ENCODE data around the gene OR4N5.

DNA sequence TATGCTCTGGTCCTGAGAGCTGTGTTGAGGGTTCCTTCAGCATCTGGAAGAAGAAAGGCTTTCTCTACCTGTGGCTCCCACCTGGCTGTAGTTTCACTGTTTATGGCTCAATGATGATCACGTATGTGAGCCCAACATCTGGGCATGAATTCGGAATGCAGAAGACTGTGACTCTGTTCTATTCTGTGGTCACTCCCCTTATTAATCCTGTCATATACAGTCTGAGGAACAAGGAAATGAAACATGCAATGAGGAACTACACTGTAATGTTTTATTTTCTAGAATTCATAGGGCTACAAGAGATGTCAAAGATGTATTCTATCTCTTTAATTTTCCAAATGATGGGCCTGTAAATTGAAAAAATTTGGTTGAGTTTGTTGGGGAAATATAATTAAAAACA is 41.3 kb downstream of the OR4N5 start:
- TF ChIP-seq CEBPB (IDR thresholded peaks at IDR 0.05; ENCODE audit: low read depth) = no peak
- TF ChIP-seq, protein P1, sequence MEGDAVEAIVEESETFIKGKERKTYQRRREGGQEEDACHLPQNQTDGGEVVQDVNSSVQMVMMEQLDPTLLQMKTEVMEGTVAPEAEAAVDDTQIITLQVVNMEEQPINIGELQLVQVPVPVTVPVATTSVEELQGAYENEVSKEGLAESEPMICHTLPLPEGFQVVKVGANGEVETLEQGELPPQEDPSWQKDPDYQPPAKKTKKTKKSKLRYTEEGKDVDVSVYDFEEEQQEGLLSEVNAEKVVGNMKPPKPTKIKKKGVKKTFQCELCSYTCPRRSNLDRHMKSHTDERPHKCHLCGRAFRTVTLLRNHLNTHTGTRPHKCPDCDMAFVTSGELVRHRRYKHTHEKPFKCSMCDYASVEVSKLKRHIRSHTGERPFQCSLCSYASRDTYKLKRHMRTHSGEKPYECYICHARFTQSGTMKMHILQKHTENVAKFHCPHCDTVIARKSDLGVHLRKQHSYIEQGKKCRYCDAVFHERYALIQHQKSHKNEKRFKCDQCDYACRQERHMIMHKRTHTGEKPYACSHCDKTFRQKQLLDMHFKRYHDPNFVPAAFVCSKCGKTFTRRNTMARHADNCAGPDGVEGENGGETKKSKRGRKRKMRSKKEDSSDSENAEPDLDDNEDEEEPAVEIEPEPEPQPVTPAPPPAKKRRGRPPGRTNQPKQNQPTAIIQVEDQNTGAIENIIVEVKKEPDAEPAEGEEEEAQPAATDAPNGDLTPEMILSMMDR (IDR thresholded peaks at IDR 0.05 in 2 of 3, conservative IDR thresholded peaks at IDR 0.05 in 1 of 3; ENCODE audit: borderline replicate concordance in 1 of 3, insufficient read depth in 1 of 3, low read depth in 2 of 3, low read length in 2 of 3) = no peak
- no peak for TF ChIP-seq SIN3A (IDR thresholded peaks at IDR 0.05; ENCODE audit: low read depth)
- TF ChIP-seq, protein P2, sequence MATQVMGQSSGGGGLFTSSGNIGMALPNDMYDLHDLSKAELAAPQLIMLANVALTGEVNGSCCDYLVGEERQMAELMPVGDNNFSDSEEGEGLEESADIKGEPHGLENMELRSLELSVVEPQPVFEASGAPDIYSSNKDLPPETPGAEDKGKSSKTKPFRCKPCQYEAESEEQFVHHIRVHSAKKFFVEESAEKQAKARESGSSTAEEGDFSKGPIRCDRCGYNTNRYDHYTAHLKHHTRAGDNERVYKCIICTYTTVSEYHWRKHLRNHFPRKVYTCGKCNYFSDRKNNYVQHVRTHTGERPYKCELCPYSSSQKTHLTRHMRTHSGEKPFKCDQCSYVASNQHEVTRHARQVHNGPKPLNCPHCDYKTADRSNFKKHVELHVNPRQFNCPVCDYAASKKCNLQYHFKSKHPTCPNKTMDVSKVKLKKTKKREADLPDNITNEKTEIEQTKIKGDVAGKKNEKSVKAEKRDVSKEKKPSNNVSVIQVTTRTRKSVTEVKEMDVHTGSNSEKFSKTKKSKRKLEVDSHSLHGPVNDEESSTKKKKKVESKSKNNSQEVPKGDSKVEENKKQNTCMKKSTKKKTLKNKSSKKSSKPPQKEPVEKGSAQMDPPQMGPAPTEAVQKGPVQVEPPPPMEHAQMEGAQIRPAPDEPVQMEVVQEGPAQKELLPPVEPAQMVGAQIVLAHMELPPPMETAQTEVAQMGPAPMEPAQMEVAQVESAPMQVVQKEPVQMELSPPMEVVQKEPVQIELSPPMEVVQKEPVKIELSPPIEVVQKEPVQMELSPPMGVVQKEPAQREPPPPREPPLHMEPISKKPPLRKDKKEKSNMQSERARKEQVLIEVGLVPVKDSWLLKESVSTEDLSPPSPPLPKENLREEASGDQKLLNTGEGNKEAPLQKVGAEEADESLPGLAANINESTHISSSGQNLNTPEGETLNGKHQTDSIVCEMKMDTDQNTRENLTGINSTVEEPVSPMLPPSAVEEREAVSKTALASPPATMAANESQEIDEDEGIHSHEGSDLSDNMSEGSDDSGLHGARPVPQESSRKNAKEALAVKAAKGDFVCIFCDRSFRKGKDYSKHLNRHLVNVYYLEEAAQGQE (IDR thresholded peaks at IDR 0.05; ENCODE audit: low read depth) = no peak
- TF ChIP-seq POLR2AphosphoS5 (IDR thresholded peaks at IDR 0.05; ENCODE audit: low read depth, low read length) = no peak
- TF ChIP-seq EZH2phosphoT487 (IDR thresholded peaks at IDR 0.05; ENCODE audit: borderline replicate concordance) = no peak
- no peak for TF ChIP-seq SP1 (IDR thresholded peaks at IDR 0.05; ENCODE audit: low read depth)
